Stimulated activated naive CD8-positive, alpha-beta T cell treated with anti-CD3 and anti-CD28 coated beads, Interleukin-15, Interleukin-2, amounts not matched to agents 100 ng/mL and 50 ng/mL, for 24 hours (primary cell): ENCODE data around the gene NAT8L.

Source experiments
- H3K27ac Mint-ChIP-seq: one replicate; pipeline ENCODE4 v1.8.0; 2021; ENCODE audit warnings: mild to moderate bottlenecking, mixed read lengths
- H3K27me3 Mint-ChIP-seq: one replicate; pipeline ENCODE4 v1.8.0; 2021; ENCODE audit warnings: mixed read lengths
- H3K36me3 Mint-ChIP-seq: one replicate; pipeline ENCODE4 v1.8.0; 2021; ENCODE audit warnings: low read depth, mixed read lengths
- H3K4me1 Mint-ChIP-seq: one replicate; pipeline ENCODE4 v1.8.0; 2021; ENCODE audit warnings: low read depth, mixed read lengths
- H3K4me3 Mint-ChIP-seq: one replicate; pipeline ENCODE4 v1.8.0; 2021; ENCODE audit warnings: mild to moderate bottlenecking, mixed read lengths
- H3K9me3 Mint-ChIP-seq: one replicate; pipeline ENCODE4 v1.8.0; 2021; ENCODE audit warnings: mixed read lengths

NAT8L gene

GRCh38 chr4:2042204-2042946 is 16.8 kb upstream of the NAT8L start:
- no peaks in the 10 kb centered on the region for H3K9me3 Mint-ChIP-seq
- H3K4me3 Mint-ChIP-seq = peak overlapping the region; percentile 82
- H3K36me3 Mint-ChIP-seq = no peaks in the 10 kb centered on the region
- H3K4me1 Mint-ChIP-seq = peaks cover 4% of the 10 kb centered on the region
- H3K27me3 Mint-ChIP-seq = peaks cover 23% of the 10 kb centered on the region
- no peak overlapping the region for H3K27ac Mint-ChIP-seq

GRCh38 chr4:2042947-2043395 is 16.2 kb upstream of the NAT8L start:
- no peak overlapping the region for H3K27ac Mint-ChIP-seq

GRCh38 chr4:2043396-2044118 is 15.6 kb upstream of the NAT8L start:
- H3K9me3 Mint-ChIP-seq = no peaks in the 10 kb centered on the region
- H3K4me1 Mint-ChIP-seq = peaks cover 4% of the 10 kb centered on the region
- H3K27me3 Mint-ChIP-seq = peaks cover 27% of the 10 kb centered on the region
- H3K4me3 Mint-ChIP-seq = no peak overlapping the region
- H3K36me3 Mint-ChIP-seq = no peaks in the 10 kb centered on the region
- no peak overlapping the region for H3K27ac Mint-ChIP-seq

More at GRCh38 chr4:2042947-2043395, 16.2 kb upstream of the NAT8L start:
- Mint-ChIP-seq H3K9me3 (no peaks in the 10 kb centered on the region), H3K36me3 (no peaks in the 10 kb centered on the region), H3K4me3 (peak overlapping the region; percentile 67), H3K27me3 (peaks cover 23% of the 10 kb centered on the region), H3K4me1 (peaks cover 4% of the 10 kb centered on the region)

- Mint-ChIP-seq H3K27ac (no peak overlapping the region), H3K9me3 (no peaks in the 10 kb centered on the region), H3K4me1 (peaks cover 4% of the 10 kb centered on the region), H3K36me3 (no peaks in the 10 kb centered on the region), H3K27me3 (peaks cover 23% of the 10 kb centered on the region), H3K4me3 (no peak overlapping the region)
These were observed 15.0 kb upstream of the NAT8L start for GRCh38 chr4:2044119-2044485.

GRCh38 chr4:2044542-2045517 is 14.3 kb upstream of the NAT8L start:
- peaks cover 4% of the 10 kb centered on the region for H3K4me1 Mint-ChIP-seq
- no peak overlapping the region for H3K27ac Mint-ChIP-seq
- H3K36me3 Mint-ChIP-seq = no peaks in the 10 kb centered on the region
- H3K27me3 Mint-ChIP-seq = peaks cover 18% of the 10 kb centered on the region
- no peaks in the 10 kb centered on the region for H3K9me3 Mint-ChIP-seq
- no peak overlapping the region for H3K4me3 Mint-ChIP-seq

- no peak overlapping the region for H3K4me3 Mint-ChIP-seq
These were observed 13.6 kb upstream of the NAT8L start for GRCh38 chr4:2045518-2045951.

GRCh38 chr4:2046031-2046961 is 12.8 kb upstream of the NAT8L start:
- Mint-ChIP-seq H3K36me3 (no peaks in the 10 kb centered on the region), H3K4me3 (no peak overlapping the region), H3K27me3 (peaks cover 23% of the 10 kb centered on the region), H3K27ac (no peak overlapping the region), H3K9me3 (no peaks in the 10 kb centered on the region), H3K4me1 (peaks cover 4% of the 10 kb centered on the region)

More at GRCh38 chr4:2045518-2045951, 13.6 kb upstream of the NAT8L start:
- Mint-ChIP-seq H3K36me3 (no peaks in the 10 kb centered on the region), H3K4me1 (peaks cover 4% of the 10 kb centered on the region), H3K27me3 (peaks cover 17% of the 10 kb centered on the region), H3K27ac (no peak overlapping the region), H3K9me3 (no peaks in the 10 kb centered on the region)

GRCh38 chr4:2047031-2047660 is 12.0 kb upstream of the NAT8L start:
- Mint-ChIP-seq H3K27me3 (peaks cover 27% of the 10 kb centered on the region), H3K36me3 (no peaks in the 10 kb centered on the region), H3K9me3 (no peaks in the 10 kb centered on the region), H3K4me1 (no peaks in the 10 kb centered on the region), H3K27ac (no peak overlapping the region), H3K4me3 (no peak overlapping the region)

- Mint-ChIP-seq H3K4me3 (no peak overlapping the region), H3K27ac (no peak overlapping the region), H3K27me3 (peaks cover 31% of the 10 kb centered on the region), H3K4me1 (no peaks in the 10 kb centered on the region), H3K9me3 (no peaks in the 10 kb centered on the region), H3K36me3 (no peaks in the 10 kb centered on the region)
These were observed 11.1 kb upstream of the NAT8L start for GRCh38 chr4:2047781-2048581.

- Mint-ChIP-seq H3K27me3 (peaks cover 32% of the 10 kb centered on the region), H3K9me3 (no peaks in the 10 kb centered on the region), H3K4me1 (no peaks in the 10 kb centered on the region), H3K27ac (no peak overlapping the region), H3K36me3 (no peaks in the 10 kb centered on the region), H3K4me3 (no peak overlapping the region)
These were observed 10.3 kb upstream of the NAT8L start for GRCh38 chr4:2048831-2049230.

GRCh38 chr4:2049381-2049780 is 9.7 kb upstream of the NAT8L start:
- Mint-ChIP-seq H3K4me3 (no peak overlapping the region), H3K36me3 (no peaks in the 10 kb centered on the region), H3K9me3 (no peaks in the 10 kb centered on the region), H3K27ac (no peak overlapping the region), H3K4me1 (no peaks in the 10 kb centered on the region), H3K27me3 (peaks cover 37% of the 10 kb centered on the region)

GRCh38 chr4:2049811-2050210 is 9.3 kb upstream of the NAT8L start:
- Mint-ChIP-seq H3K27me3 (peaks cover 37% of the 10 kb centered on the region), H3K36me3 (no peaks in the 10 kb centered on the region), H3K9me3 (no peaks in the 10 kb centered on the region), H3K27ac (no peak overlapping the region), H3K4me1 (no peaks in the 10 kb centered on the region), H3K4me3 (no peak overlapping the region)

GRCh38 chr4:2051086-2051485 is 8.0 kb upstream of the NAT8L start:
- Mint-ChIP-seq H3K4me3 (no peak overlapping the region), H3K9me3 (no peaks in the 10 kb centered on the region), H3K27me3 (peaks cover 39% of the 10 kb centered on the region), H3K4me1 (no peaks in the 10 kb centered on the region), H3K27ac (no peak overlapping the region), H3K36me3 (no peaks in the 10 kb centered on the region)
